ENCODE data around the gene MRM1.

The MRM1 gene

DNA sequence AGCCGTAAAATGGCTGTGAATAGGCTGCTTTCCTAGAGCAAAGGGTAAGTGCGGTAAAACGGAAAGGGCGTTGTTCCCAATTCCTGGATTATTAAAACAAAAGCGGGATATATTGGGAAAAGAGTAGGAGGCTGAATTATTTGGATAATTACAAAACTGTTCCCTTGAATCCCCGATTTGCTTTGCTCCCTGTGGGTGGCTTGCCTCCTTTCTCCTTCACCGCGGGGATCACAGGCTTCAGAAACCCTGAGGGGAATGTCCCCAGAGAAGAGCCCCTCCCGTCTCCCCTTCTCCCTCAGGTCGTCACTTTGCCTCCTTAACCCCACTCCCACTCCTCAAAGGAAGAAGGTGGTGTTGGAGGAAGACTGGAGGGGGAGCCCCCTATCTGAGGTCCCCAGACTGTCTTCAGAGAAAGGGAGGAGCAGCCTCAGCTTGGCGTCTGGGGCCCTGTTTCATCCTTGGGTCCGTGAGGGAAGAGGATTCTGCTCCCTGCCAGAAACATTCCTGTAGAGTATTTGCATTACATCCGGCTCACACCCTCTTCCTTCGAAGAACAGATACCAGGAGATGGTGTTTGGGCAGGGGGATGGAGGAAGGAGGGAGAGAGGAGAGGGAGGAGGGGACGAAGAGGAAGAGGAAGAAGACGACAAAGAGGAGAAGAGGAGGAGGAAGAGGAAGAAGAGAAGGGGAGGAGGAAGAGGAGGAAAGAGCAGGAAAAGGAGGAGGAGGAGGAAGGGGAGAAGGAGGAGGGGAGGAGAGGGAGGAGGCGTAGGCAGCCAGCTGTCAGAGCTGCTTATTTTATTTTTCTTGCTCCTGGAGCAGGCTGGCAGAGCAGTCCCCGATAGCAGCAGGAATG lies 31.8 kb downstream of the MRM1 start:
- Histone ChIP-seq H3K4me3 (no peak overlapping the region), H3K4me1 (peaks cover 7 to 15% (median 13%) of the 10 kb centered on the region in 10 experiments; a peak in 18 of 20 replicates), H4K20me1 (peaks cover 0 to 30% (median 0%) of the 10 kb centered on the region in 11 experiments; a peak in 8 of 22 replicates), H3K27me3 (no peaks in the 10 kb centered on the region), H3K27ac (0 out of 22 replicates have a peak overlapping the region, but pooled peaks of 1 of the 11 experiments have one; percentile 4), H3K36me3 (no peaks in the 10 kb centered on the region), H3K9me3 (replicated peaks in 1 of 11) (no peaks in the 10 kb centered on the region), H3K9ac (0 out of 22 replicates have a peak overlapping the region, but pooled peaks of 1 of the 11 experiments have one; percentile 2), H3K4me2 (peak overlapping the region; percentile 11 to 61 (median 52); a peak in 21 of 22 replicates)
- TF ChIP-seq Cebpa-rat (IDR thresholded peaks at IDR 0.05) = no peak

DNA sequence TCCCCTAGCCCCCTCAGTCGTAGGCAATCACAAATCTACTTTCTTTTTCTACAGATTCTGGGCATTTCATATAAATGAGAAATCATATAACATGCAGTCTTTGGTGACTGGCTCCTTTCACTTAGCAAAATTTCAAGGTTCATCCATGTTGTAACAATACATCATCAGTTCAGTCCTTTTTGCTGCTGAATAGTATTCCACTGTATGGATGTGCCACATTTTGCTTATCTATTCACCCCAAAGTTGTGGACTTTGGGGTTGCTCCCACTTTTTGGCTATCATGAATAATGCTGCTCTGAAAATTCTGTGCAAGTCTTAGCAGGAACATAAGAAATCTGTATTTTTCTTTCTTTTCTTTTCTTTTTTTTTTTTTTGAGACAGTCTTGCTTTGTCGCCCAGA lies 39.0 kb downstream of the MRM1 start:
- no peak overlapping the region for H3K4me3 ChIP-seq
- no peaks in the 10 kb centered on the region for H3K36me3 ChIP-seq
- H3K4me1 ChIP-seq = peaks cover 16 to 25% (median 21%) of the 10 kb centered on the region in 10 experiments
- peaks cover 23 to 43% (median 30%) of the 10 kb centered on the region in 11 experiments for H3K27me3 ChIP-seq
- no peak overlapping the region for H3K4me2 ChIP-seq
- peaks cover 0 to 18% (median 14%) of the 10 kb centered on the region in 11 experiments; a peak in 15 of 22 replicates for H3K9me3 ChIP-seq (replicated peaks in 1 of 11)
- no peak for TF ChIP-seq Cebpa-rat (IDR thresholded peaks at IDR 0.05)
- H4K20me1 ChIP-seq = peaks cover 0 to 8% (median 0%) of the 10 kb centered on the region in 11 experiments; a peak in 2 of 22 replicates
- H3K9ac ChIP-seq = no peak overlapping the region
- no peak overlapping the region for H3K27ac ChIP-seq

DNA sequence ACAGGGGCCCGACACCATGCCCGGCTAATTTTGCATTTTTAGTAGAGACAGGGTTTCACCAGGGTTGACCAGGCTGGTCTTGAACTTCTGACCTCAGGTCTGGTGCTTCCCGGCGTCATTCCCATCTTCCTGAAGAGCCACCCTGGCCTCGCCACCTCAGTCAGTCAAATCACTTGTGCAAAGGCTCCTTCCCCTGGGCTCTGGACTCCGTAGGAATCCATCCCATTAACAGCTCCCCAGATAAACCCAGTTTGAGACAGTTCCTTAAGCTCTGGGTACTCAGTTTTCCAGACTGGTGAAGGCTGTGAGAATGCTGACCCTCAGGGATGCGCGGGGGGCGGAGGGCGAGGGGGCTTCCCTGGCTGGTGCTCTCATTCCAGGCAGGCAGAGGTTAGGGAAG lies 39.5 kb downstream of the MRM1 start:
- Histone ChIP-seq H3K36me3 (no peaks in the 10 kb centered on the region), H4K20me1 (peaks cover 0 to 8% (median 0%) of the 10 kb centered on the region in 11 experiments; a peak in 1 of 22 replicates), H3K9ac (no peak overlapping the region), H3K27me3 (peaks cover 23 to 43% (median 30%) of the 10 kb centered on the region in 11 experiments), H3K9me3 (replicated peaks in 1 of 11) (peaks cover 0 to 18% (median 14%) of the 10 kb centered on the region in 11 experiments; a peak in 15 of 22 replicates), H3K4me2 (no peak overlapping the region), H3K4me3 (no peak overlapping the region), H3K27ac (no peak overlapping the region), H3K4me1 (peaks cover 16 to 25% (median 21%) of the 10 kb centered on the region in 10 experiments)
- no peak for TF ChIP-seq Cebpa-rat (IDR thresholded peaks at IDR 0.05)

DNA sequence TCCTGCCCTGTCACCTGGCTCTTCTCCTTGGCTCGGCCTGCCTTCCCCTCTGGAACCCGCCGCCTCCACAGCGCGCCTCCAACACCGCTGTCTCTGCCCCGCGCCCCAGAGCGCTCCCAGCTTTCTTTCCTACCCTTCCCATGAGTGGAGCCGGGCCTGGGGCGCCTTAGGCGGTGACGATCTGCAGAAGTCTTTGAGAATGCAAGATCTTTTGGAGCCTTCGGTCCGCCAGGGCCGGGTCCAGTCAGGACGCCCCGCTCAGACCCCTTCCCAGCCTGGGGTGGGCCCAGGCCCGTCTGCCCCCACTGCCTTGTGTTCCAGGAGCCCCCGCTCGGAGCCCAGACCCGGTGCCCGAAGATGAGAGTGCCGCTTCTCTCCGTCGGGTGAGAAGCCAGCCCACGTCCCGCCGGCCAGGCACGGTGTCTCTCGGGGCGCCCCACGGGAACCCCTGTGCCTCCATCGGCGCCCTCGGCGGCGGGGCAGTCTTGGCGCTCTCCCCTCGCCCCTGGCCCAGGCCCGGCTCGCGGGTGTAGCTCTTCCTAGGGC lies 40.0 kb downstream of the MRM1 start:
- TF ChIP-seq Cebpa-rat (IDR thresholded peaks at IDR 0.05) = no peak
- Histone ChIP-seq H3K27ac (no peak overlapping the region), H3K4me3 (no peak overlapping the region), H3K4me2 (no peak overlapping the region), H3K9ac (no peak overlapping the region), H3K9me3 (replicated peaks in 1 of 11) (peaks cover 0 to 18% (median 14%) of the 10 kb centered on the region in 11 experiments; a peak in 15 of 22 replicates), H4K20me1 (peaks cover 0 to 8% (median 0%) of the 10 kb centered on the region in 11 experiments; a peak in 1 of 22 replicates), H3K27me3 (peaks cover 23 to 43% (median 30%) of the 10 kb centered on the region in 11 experiments), H3K36me3 (no peaks in the 10 kb centered on the region), H3K4me1 (peaks cover 16 to 25% (median 21%) of the 10 kb centered on the region in 10 experiments)

DNA sequence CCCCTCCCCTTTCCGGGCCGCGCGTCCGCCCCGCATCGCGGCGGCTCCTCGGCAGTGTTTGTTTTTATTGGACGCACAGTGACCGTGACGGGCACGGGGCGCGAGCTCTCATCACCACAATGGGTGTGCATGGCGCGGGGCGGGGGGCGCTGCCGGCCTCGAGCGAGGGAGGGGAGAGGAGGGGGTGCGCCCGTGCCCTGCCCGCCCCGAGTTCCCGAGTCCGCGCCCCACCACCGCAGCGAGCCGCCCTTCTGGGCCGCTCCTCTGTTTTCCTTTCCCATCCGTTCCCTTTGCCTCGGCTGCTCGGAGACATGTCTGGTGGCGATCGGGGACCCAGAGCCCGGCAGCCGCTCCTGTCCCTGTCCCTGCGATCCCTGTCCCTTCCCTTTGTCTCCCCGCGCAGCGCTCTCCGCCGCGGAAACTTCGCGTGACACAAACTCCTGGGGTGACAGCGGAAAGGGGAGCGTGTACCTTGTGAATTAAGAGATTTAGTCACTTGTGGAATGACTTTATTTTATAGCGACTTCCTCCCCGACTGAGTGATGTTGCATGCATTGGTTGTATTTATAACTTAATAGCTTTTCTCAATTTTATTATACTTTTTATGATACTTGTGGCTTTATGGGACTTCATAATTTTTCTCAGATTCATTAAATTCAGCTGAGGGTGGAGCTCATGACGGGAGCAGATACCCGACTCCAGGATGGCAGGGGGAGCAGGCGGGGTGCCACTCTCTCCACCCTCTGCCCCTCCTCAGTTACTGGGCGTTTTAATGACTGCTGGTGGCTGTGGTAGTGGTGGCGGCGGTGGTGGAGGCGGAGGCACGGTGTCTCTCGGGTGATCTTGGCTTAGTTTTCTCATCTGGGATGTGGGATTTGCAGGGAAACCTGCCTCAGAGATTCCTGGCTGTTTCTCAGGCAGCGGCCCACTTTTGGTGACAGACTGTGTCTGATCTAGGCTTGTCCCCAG lies 40.8 kb downstream of the MRM1 start:
- Histone ChIP-seq H3K4me2 (peak overlapping the region; percentile 59 to 94 (median 78)), H3K36me3 (no peaks in the 10 kb centered on the region), H3K27me3 (peaks cover 23 to 43% (median 30%) of the 10 kb centered on the region in 11 experiments), H3K27ac (no peak overlapping the region), H3K9ac (peak overlapping the region in 4 of 11 experiments; percentile 5 to 18 (median 12); a peak in 2 of 22 replicates), H3K9me3 (replicated peaks in 1 of 11) (peaks cover 0 to 18% (median 14%) of the 10 kb centered on the region in 11 experiments; a peak in 15 of 22 replicates), H3K4me1 (peaks cover 16 to 25% (median 21%) of the 10 kb centered on the region in 10 experiments), H3K4me3 (peak overlapping the region in 1 of 10 experiments; percentile 3; a peak in 1 of 20 replicates), H4K20me1 (peaks cover 0 to 8% (median 0%) of the 10 kb centered on the region in 11 experiments; a peak in 1 of 22 replicates)
- TF ChIP-seq Cebpa-rat (IDR thresholded peaks at IDR 0.05) = no peak

DNA sequence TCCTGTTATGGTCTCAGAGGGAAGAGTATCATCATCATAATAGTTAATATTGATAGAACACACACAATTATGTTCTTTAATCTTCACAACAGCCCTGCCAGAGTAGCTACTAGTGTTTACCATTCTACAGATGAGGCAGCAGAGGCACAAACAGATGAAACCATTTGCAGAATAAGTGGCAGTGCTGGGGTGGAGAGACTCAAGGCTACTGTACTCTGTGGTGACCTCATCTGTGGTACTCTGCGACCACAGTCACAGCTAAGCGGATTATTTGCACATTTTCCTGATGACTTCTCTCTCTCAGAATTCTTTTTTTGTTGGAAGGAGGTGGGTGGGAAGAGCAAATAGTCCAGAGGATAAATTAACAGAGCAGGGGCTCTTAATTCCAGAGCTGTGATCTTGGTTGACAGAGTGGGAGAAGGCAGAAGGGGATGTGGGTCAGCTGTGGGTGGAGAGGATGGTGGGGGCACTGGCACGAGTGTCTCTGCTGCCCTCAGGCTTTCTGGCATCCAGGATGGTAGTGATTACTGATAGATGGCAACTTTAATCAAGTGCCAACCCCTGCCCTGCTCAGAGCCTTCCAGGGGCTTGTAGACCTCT lies 41.8 kb downstream of the MRM1 start:
- TF ChIP-seq Cebpa-rat (IDR thresholded peaks at IDR 0.05) = no peak
- peak overlapping the region in 1 of 11 experiments; percentile 13; a peak in 1 of 22 replicates for H3K9ac ChIP-seq
- peaks cover 0 to 18% (median 14%) of the 10 kb centered on the region in 11 experiments; a peak in 15 of 22 replicates for H3K9me3 ChIP-seq (replicated peaks in 1 of 11)
- H3K27ac ChIP-seq = no peak overlapping the region
- peaks cover 16 to 25% (median 21%) of the 10 kb centered on the region in 10 experiments for H3K4me1 ChIP-seq
- H3K36me3 ChIP-seq = no peaks in the 10 kb centered on the region
- H4K20me1 ChIP-seq = peaks cover 0 to 8% (median 0%) of the 10 kb centered on the region in 11 experiments; a peak in 1 of 22 replicates
- peak overlapping the region in 1 of 10 experiments; percentile 3; a peak in 2 of 20 replicates for H3K4me3 ChIP-seq
- peaks cover 23 to 43% (median 30%) of the 10 kb centered on the region in 11 experiments for H3K27me3 ChIP-seq
- H3K4me2 ChIP-seq = peak overlapping the region; percentile 59 to 94 (median 78)

DNA sequence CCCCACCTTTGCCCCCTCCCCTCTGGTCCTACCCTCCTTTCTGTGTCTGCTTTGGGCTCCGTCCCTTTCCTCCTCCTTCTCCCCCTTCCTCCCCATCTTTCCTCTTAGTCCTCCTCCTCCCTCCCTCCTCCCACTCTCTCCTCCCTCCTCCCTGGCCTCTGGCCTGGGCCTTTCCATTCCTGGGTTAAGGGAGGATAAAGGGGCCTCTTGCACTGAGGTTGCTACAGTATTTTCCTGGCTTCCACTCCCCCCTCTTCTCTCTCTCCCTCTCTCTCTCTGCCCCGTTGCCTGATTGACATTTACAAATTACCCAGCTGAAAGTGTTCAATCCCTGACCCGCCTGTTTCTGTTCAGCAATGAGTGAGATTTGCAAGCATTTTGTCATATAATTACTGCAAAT lies 44.0 kb downstream of the MRM1 start:
- Histone ChIP-seq H3K27me3 (peaks cover 23 to 33% (median 25%) of the 10 kb centered on the region in 11 experiments), H3K4me2 (0 out of 22 replicates have a peak overlapping the region, but pooled peaks of 2 of the 11 experiments have one; percentile 6 to 19), H3K9ac (no peak overlapping the region), H3K4me1 (peaks cover 16 to 25% (median 21%) of the 10 kb centered on the region in 10 experiments), H3K27ac (no peak overlapping the region), H3K4me3 (no peak overlapping the region), H3K9me3 (replicated peaks in 1 of 11) (peaks cover 0 to 17% (median 13%) of the 10 kb centered on the region in 11 experiments; a peak in 15 of 22 replicates), H3K36me3 (no peaks in the 10 kb centered on the region), H4K20me1 (peaks cover 0 to 10% (median 0%) of the 10 kb centered on the region in 11 experiments; a peak in 1 of 22 replicates)
- TF ChIP-seq Cebpa-rat (IDR thresholded peaks at IDR 0.05) = no peak
